Calu3 (cell line): ENCODE measurements around the gene SLC27A5. TPM values are rescaled to one million over a fixed set of nuclear protein-coding genes. Genes with fewer than 3 reads are reported as not detected.

Source experiments
- BruUV-seq: library from RNA; stranded (reverse); fragments of 400-500 nt; replicated peaks from 2 replicates; lab custom pipeline; 2021; lab: Mats Ljungman, UMichigan
- CTCF ChIA-PET: fragments of 300-600 bp; sonication (Branson Sonifier 250); formaldehyde crosslinking; loops from one replicate; lab custom pipeline; 2022; ENCODE audit warnings: antibody characterized with exemption; lab: Charles Lee
- DNase-seq: peaks from one replicate; pipeline ENCODE4 v3.0.0; 2022
- H3K27ac Mint-ChIP-seq: one replicate; pipeline ENCODE4 v1.8.0; 2022; ENCODE audit warnings: mixed read lengths; ENCODE audit not compliant: unreplicated experiment
- H3K27me3 Mint-ChIP-seq: one replicate; pipeline ENCODE4 v1.8.0; 2022; ENCODE audit warnings: mixed read lengths; ENCODE audit not compliant: unreplicated experiment
- H3K36me3 Mint-ChIP-seq: one replicate; pipeline ENCODE4 v1.8.0; 2022; ENCODE audit warnings: mild to moderate bottlenecking, moderate library complexity, mixed read lengths; ENCODE audit not compliant: insufficient read depth, unreplicated experiment
- H3K4me1 Mint-ChIP-seq: one replicate; pipeline ENCODE4 v1.8.0; 2022; ENCODE audit warnings: mild to moderate bottlenecking, low read depth, mixed read lengths; ENCODE audit not compliant: unreplicated experiment
- H3K4me3 Mint-ChIP-seq: one replicate; pipeline ENCODE4 v1.8.0; 2022; ENCODE audit warnings: mild to moderate bottlenecking, low read depth, moderate library complexity, mixed read lengths; ENCODE audit not compliant: unreplicated experiment
- H3K9me3 Mint-ChIP-seq: one replicate; pipeline ENCODE4 v1.8.0; 2022; ENCODE audit warnings: low read depth, mixed read lengths; ENCODE audit not compliant: unreplicated experiment
- intact Hi-C: fragments of 100-400 bp; cut with micrococcal nuclease; formaldehyde crosslinking; loops from one replicate; pipeline ENCODE4 v1.10.0; 2022; ENCODE audit not compliant: unreplicated experiment
- total RNA-seq: library from RNA; stranded (reverse); gene quantifications from 2 replicates; pipeline ENCODE4 v1.2.3, GENCODE V29; 2022
- TF ChIP-seq, protein P1 (sequence below): fragments of 200-600 bp; IDR thresholded peaks from one replicate; pipeline ENCODE4 v1.8.0; 2022; ENCODE audit warnings: antibody characterized with exemption; ENCODE audit not compliant: unreplicated experiment

Gene SLC27A5
- total RNA-seq, 1 experiment from 2014 or later, result 3.7 TPM

DNA sequence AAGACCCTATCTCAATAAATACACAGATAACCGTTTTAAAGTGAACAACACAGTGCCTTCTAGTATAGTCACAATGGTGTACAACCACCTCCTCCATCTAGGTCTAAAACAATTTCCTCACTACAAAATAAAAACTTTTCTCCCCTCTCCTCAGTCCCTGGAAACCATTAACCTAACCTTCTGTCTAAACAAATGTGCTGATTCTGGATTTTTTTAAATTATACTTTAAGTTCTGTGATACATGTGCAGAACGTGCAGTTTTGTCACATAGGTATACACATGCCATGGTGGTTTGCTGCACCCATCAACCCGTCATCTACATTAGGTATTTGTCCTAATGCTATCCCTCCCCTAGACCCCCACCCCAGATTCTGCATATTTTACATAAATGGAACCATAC, 17.6 kb upstream of the SLC27A5 start:
- Mint-ChIP-seq H3K27ac (no peak overlapping the region), H3K4me3 (no peak overlapping the region), H3K27me3 (peaks cover 47% of the 10 kb centered on the region), H3K36me3 (no peaks in the 10 kb centered on the region), H3K9me3 (no peaks in the 10 kb centered on the region), H3K4me1 (no peaks in the 10 kb centered on the region)
- BruUV-seq, result no TSS peak
- CTCF ChIA-PET, result interaction anchor here (0.6 to 1.6 kb wide), 2 partner anchors 9 to 30 kb away, joined by 4 to 9 read pairs; partner anchors contain the start of gene ZBTB45
- TF ChIP-seq, protein P1, sequence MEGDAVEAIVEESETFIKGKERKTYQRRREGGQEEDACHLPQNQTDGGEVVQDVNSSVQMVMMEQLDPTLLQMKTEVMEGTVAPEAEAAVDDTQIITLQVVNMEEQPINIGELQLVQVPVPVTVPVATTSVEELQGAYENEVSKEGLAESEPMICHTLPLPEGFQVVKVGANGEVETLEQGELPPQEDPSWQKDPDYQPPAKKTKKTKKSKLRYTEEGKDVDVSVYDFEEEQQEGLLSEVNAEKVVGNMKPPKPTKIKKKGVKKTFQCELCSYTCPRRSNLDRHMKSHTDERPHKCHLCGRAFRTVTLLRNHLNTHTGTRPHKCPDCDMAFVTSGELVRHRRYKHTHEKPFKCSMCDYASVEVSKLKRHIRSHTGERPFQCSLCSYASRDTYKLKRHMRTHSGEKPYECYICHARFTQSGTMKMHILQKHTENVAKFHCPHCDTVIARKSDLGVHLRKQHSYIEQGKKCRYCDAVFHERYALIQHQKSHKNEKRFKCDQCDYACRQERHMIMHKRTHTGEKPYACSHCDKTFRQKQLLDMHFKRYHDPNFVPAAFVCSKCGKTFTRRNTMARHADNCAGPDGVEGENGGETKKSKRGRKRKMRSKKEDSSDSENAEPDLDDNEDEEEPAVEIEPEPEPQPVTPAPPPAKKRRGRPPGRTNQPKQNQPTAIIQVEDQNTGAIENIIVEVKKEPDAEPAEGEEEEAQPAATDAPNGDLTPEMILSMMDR, result no peak
- DNase-seq, result no peak
- intact Hi-C loops, result no loop called here

DNA sequence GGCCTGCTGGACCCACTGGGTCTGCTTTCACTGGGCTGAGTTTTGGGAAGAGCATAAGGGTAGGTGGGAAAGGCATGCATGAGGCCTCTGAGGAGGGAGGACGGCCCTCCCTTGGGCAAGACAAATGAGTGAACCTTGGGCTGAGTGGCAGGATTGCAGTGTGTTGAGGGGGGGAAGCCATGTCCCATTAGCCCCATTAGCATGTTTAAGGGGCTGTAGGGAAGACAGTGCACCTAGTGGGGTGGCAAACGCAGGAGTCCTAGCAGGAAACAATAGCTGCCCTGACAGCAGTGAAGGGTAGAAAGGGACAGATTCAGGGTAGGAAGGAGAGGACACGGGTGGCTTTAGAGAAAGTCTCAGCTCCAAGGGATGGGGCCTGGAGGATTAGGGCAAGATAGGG, 10.9 kb upstream of the SLC27A5 start:
- CTCF ChIA-PET, result no interaction called here
- TF ChIP-seq, protein P1, result no peak
- Mint-ChIP-seq H3K36me3 (peaks cover 30% of the 10 kb centered on the region), H3K4me3 (no peak overlapping the region), H3K27me3 (no peaks in the 10 kb centered on the region), H3K27ac (no peak overlapping the region), H3K4me1 (peaks cover 23% of the 10 kb centered on the region), H3K9me3 (no peaks in the 10 kb centered on the region)
- BruUV-seq, result no TSS peak
- intact Hi-C loops, result no loop called here
- no peak for DNase-seq

DNA sequence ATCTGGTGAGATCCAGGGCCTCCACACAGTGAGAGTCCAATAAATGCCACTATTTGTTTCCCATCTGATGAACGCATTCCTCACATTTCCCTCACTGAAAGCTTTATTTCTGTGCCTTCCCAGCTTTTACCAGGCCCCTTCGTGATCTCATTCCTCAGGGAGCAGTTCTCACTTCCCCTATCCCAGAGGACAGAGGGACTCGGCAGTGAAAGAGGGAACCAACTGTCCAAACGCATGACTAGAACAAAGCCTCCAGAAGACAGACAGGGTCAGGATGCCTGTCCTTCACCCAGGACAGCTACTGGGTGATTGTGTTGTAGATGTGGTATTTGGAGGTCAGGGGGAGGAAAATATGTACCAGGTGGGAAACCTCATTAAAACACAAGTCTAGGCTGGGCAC, 9.9 kb upstream of the SLC27A5 start:
- no TSS peak for BruUV-seq
- TF ChIP-seq, protein P1, result no peak
- Mint-ChIP-seq H3K27ac (no peak overlapping the region), H3K27me3 (no peaks in the 10 kb centered on the region), H3K4me1 (peaks cover 25% of the 10 kb centered on the region), H3K4me3 (no peak overlapping the region), H3K36me3 (peaks cover 40% of the 10 kb centered on the region), H3K9me3 (no peaks in the 10 kb centered on the region)
- CTCF ChIA-PET, result interaction anchor here (0.6 to 1.3 kb wide), 2 partner anchors 33 to 38 kb away, joined by 4 to 5 read pairs; partner anchors contain the start of gene CHMP2A
- no peak for DNase-seq
- intact Hi-C loops, result no loop called here

DNA sequence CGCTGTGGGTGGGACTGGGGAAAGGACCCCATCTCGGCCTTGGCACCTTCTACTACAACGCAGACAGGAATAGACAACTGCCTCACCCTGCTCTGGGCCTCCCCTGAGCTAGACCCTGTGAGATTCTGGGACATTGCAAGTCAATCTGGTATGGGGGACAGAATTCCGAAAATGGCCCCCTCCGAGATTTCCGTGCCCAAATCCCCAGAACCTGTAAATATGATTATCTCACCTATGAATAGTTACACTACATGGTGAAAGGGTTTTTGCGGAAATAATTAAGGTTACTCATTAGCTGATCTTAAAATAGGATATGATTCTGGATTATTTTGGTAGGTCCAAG, 8.4 kb upstream of the SLC27A5 start:
- H3K4me1 Mint-ChIP-seq, result peaks cover 33% of the 10 kb centered on the region
- H3K27me3 Mint-ChIP-seq, result no peaks in the 10 kb centered on the region
- intact Hi-C loops, result no loop called here
- TSS peak; percentile 92 for BruUV-seq
- CTCF ChIA-PET, result interaction anchor here (0.8 to 3.5 kb wide), 12 partner anchors 9 to 670 kb away, joined by 3 to 28 read pairs (median 6); partner anchors contain the start of genes CHMP2A, RPS5, TRIM28 and UBE2M
- peak overlapping the region; percentile 88 for H3K4me3 Mint-ChIP-seq
- peak overlapping the region; percentile 75 for H3K27ac Mint-ChIP-seq
- no peaks in the 10 kb centered on the region for H3K9me3 Mint-ChIP-seq
- peaks cover 54% of the 10 kb centered on the region for H3K36me3 Mint-ChIP-seq
- DNase-seq, result no peak
- TF ChIP-seq, protein P1, result no peak
